HAP-1 (cell line): ENCODE data around the gene EFCAB8.
"Not testable (repeated sequence)": the region's sequence is repeated elsewhere in the genome, so short reads cannot be mapped to it uniquely, and the experiment has no call there.

Source experiments
- DNase-seq, 2 experiments: peaks; one replicate each; pipeline ENCODE4 v3.0.0-alpha.2; 2016 to 2020; ENCODE audit warnings: low spot score in 2 of 2
- H3K27me3 ChIP-seq: fragments of 250-450 bp; sonication (Bioruptor Pico); 2 replicates; pipeline ENCODE4 v1.5.1; 2020; ENCODE audit warnings: low read depth, mild to moderate bottlenecking, moderate library complexity
- H3K36me3 ChIP-seq: fragments of 250-450 bp; sonication (Bioruptor Pico); replicated peaks from 2 replicates; pipeline ENCODE4 v1.5.1; 2020; ENCODE audit warnings: mild to moderate bottlenecking
- H3K4me1 ChIP-seq: fragments of 250-450 bp; sonication (Bioruptor Pico); 2 replicates; pipeline ENCODE4 v1.5.1; 2020; ENCODE audit warnings: mild to moderate bottlenecking
- H3K4me3 ChIP-seq: fragments of 250-450 bp; sonication (Bioruptor Pico); 2 replicates; pipeline ENCODE4 v1.5.1; 2020; ENCODE audit warnings: mild to moderate bottlenecking, moderate library complexity
- H3K9me3 ChIP-seq: fragments of 250-450 bp; sonication (Bioruptor Pico); 2 replicates; pipeline ENCODE4 v1.5.1; 2020; ENCODE audit warnings: mild to moderate bottlenecking, moderate library complexity
- in situ Hi-C: fragments of 300-500 bp; cut with MboI; formaldehyde crosslinking; loops from 3 replicates; pipeline ENCODE4 v1.14.3; 2020; ENCODE audit warnings: low sequenced_read_pairs, inconsistent platforms, mixed read lengths

Gene EFCAB8

DNA sequence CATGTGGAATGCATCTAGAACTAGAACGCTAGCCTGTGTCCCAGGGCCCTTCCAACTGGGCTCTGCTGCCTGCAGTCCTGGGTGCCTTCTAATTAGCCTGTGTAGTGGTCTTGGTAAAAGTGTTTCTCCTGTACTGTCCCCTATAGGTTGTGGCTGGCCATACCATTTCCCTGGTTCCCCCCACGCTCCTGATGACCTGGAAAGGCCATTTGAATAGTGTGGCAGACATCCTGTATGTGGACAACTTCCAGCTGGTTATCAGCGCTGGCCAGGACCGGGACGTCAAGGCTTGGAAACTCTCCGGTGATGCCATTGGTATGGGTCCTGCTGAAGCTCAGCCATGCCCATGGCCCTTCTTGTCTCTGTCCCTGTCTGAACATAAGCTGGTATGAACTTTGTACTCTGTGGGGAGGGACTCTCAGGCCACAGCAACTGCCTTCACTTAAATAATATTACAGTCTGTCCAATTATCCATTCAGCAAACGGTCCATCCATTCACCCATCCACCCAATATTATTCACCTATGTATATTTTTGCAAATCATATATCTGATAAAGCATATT is 84.8 kb downstream of the EFCAB8 start:
- DNase-seq, result no peak
- in situ Hi-C loops, result loop anchor here (25.0 kb wide), 1 partner anchor 156 kb away; no protein-coding TSS in a partner anchor
- no peaks in the 10 kb centered on the region for H3K4me1 ChIP-seq
- no peaks in the 10 kb centered on the region for H3K36me3 ChIP-seq
- H3K27me3 ChIP-seq, result peaks cover 7% of the 10 kb centered on the region
- H3K9me3 ChIP-seq, result no peaks in the 10 kb centered on the region
- no peak overlapping the region for H3K4me3 ChIP-seq

GRCh38 chr20:32945710-32946221 is 87.0 kb downstream of the EFCAB8 start:
- Histone ChIP-seq H3K36me3 (no peaks in the 10 kb centered on the region), H3K27me3 (peaks cover 13% of the 10 kb centered on the region), H3K4me3 (no peak overlapping the region), H3K4me1 (no peaks in the 10 kb centered on the region), H3K9me3 (no peaks in the 10 kb centered on the region)
- peak in 1 of 2 experiments; percentile 47 for DNase-seq
- in situ Hi-C loops, result loop anchor here (25.0 kb wide), 1 partner anchor 158 kb away; no protein-coding TSS in a partner anchor

GRCh38 chr20:32946629-32947028 is 87.9 kb downstream of the EFCAB8 start:
- in situ Hi-C loops, result loop anchor here (25.0 kb wide), 1 partner anchor 159 kb away; no protein-coding TSS in a partner anchor
- no peak for DNase-seq
- H3K36me3 ChIP-seq, result no peaks in the 10 kb centered on the region
- no peak overlapping the region for H3K4me3 ChIP-seq
- no peaks in the 10 kb centered on the region for H3K4me1 ChIP-seq
- peaks cover 9% of the 10 kb centered on the region for H3K27me3 ChIP-seq
- no peaks in the 10 kb centered on the region for H3K9me3 ChIP-seq

- H3K9me3 ChIP-seq, H3K27me3 ChIP-seq, in situ Hi-C loops, DNase-seq, H3K4me1 ChIP-seq, H3K4me3 ChIP-seq, H3K36me3 ChIP-seq: not testable (repeated sequence)
Measured at GRCh38 chr20:32950539-32950938, 91.8 kb downstream of the EFCAB8 start.

DNA sequence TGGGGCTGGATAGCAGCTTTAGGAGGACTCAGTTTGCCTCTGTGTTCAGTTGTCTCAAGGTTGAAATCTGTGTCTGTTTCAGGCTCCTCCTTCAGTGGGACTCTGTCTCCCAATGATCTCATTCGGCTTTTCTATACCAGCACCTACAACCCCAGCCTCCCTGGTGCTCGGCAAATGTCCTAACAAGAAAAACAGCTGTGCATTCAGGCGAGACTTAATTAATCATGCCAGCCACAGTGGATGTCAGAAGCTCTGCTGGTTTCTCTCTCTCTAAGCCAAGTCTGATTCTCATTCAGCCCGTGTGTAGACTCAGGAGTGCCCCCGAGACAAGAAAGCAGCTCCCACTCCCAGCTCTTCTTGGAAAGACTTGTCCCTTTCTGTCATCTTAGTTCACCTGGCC is 98.7 kb downstream of the EFCAB8 start:
- no peaks in the 10 kb centered on the region for H3K27me3 ChIP-seq
- in situ Hi-C loops, result no loop called here
- no peaks in the 10 kb centered on the region for H3K4me1 ChIP-seq
- DNase-seq, result no peak
- H3K4me3 ChIP-seq, result no peak overlapping the region
- no peaks in the 10 kb centered on the region for H3K36me3 ChIP-seq
- H3K9me3 ChIP-seq, result peaks cover 5% of the 10 kb centered on the region; the same call in 1 of the 2 replicates

GRCh38 chr20:32958574-32958973 is 99.9 kb downstream of the EFCAB8 start:
- Histone ChIP-seq H3K36me3 (no peaks in the 10 kb centered on the region), H3K9me3 (peaks cover 5% of the 10 kb centered on the region; the same call in 1 of the 2 replicates), H3K4me1 (no peaks in the 10 kb centered on the region), H3K27me3 (no peaks in the 10 kb centered on the region), H3K4me3 (no peak overlapping the region)
- no peak for DNase-seq
- in situ Hi-C loops, result no loop called here

DNA sequence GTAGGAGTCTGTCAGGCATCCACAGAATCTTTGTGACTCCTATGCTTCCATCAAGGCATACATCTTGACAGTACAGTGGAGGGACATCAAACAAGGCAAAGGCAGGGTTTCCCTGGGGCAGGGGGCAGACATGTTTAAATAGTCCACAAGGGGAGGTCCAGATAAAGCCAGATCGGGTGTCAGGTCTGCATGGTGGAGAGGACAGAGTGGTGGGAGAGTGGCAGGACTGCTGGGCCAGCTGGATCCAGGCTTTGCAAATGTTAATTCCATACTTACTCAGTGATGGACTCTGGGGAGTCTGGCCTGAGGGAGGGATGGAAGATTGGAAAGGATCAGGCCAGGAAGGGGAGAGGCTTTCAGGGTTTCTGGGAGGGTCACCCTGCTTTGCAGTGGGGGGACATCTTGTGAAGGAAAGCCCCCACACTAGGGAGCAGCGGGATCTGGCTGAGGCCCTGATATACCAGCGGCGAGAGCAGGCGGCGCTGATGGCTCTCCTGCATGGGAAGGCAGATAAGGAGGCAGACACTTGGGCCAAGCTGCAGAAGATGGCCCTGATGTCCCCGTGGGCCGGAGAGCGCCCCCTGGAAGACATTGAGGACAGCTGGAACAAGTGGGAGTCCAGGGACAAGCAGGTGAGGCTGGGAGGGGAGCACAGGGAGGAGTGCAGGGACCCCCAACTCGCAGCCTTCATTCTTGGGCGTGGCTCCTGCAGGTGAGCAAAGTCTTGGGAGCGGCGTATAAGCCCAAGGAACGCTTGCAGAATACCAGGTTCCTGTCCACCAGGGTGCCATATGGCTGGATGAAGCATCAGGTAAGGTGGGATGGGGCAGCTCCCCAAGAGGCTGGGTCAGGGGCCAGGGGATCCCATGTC is 100.9 kb downstream of the EFCAB8 start:
- no peaks in the 10 kb centered on the region for H3K27me3 ChIP-seq
- in situ Hi-C loops, result no loop called here
- no peak for DNase-seq
- no peaks in the 10 kb centered on the region for H3K4me1 ChIP-seq
- H3K9me3 ChIP-seq, result peaks cover 5% of the 10 kb centered on the region; the same call in 1 of the 2 replicates
- no peak overlapping the region for H3K4me3 ChIP-seq
- no peaks in the 10 kb centered on the region for H3K36me3 ChIP-seq

GRCh38 chr20:32960222-32960518 is 101.4 kb downstream of the EFCAB8 start:
- Histone ChIP-seq H3K4me1 (no peaks in the 10 kb centered on the region), H3K4me3 (no peak overlapping the region), H3K36me3 (no peaks in the 10 kb centered on the region), H3K27me3 (no peaks in the 10 kb centered on the region), H3K9me3 (peaks cover 5% of the 10 kb centered on the region; the same call in 1 of the 2 replicates)
- DNase-seq, result no peak
- in situ Hi-C loops, result no loop called here

GRCh38 chr20:32960849-32961731 is 102.4 kb downstream of the EFCAB8 start:
- Histone ChIP-seq H3K27me3 (no peaks in the 10 kb centered on the region), H3K4me3 (no peak overlapping the region), H3K9me3 (peaks cover 5% of the 10 kb centered on the region; the same call in 1 of the 2 replicates), H3K4me1 (no peaks in the 10 kb centered on the region), H3K36me3 (no peaks in the 10 kb centered on the region)
- in situ Hi-C loops, result no loop called here
- DNase-seq, result no peak

DNA sequence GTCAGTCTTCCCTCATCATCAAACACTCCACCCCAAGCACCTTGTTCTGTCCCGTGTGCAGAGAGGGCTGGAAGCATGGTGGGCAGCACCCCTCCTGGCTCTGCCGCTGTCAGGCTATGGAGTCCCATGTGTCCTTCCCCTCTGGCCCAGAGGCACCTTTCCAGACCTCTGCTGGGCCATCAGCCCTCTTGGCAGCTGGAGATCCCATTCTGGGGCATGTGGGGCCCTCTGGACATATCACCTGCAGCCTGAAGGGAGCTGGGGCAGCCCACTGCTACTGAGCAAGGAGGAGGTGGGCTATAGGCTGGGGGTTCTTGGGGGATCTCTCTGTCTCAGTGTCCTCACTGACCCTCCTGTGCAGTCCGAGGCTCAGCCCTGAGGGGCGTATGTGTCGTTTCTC is 103.3 kb downstream of the EFCAB8 start:
- Histone ChIP-seq H3K27me3 (no peaks in the 10 kb centered on the region), H3K4me3 (no peak overlapping the region), H3K4me1 (no peaks in the 10 kb centered on the region), H3K36me3 (no peaks in the 10 kb centered on the region), H3K9me3 (no peaks in the 10 kb centered on the region)
- in situ Hi-C loops, result no loop called here
- DNase-seq, result no peak

GRCh38 chr20:32962646-32963045 is 103.9 kb downstream of the EFCAB8 start:
- H3K4me3 ChIP-seq, DNase-seq, H3K4me1 ChIP-seq, H3K27me3 ChIP-seq, H3K9me3 ChIP-seq, H3K36me3 ChIP-seq, in situ Hi-C loops: not testable (repeated sequence)

GRCh38 chr20:32963176-32963575 is 104.5 kb downstream of the EFCAB8 start:
- DNase-seq, result no peak
- Histone ChIP-seq H3K36me3 (no peaks in the 10 kb centered on the region), H3K4me1 (no peaks in the 10 kb centered on the region), H3K27me3 (no peaks in the 10 kb centered on the region), H3K9me3 (no peaks in the 10 kb centered on the region), H3K4me3 (no peak overlapping the region)
- in situ Hi-C loops, result no loop called here

DNA sequence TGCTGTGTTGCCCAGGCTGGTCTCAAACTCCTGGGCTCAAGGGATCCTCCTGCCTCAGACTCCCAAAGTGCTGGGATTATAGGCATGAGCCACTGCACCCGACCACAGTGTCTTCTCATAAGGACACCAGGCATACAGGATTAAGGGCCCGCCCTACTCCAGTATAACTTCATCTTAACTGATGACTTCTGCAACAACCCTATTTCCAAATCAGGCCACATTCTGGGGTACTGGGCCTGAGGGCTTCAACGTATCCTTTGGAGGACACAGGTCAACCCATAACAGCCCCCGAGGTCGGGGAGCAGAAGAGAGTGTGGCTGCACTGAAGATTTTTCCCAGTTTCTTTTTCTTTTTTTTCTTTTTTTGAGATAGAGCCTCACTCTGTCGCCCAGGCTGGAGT is 105.9 kb downstream of the EFCAB8 start:
- in situ Hi-C loops, result no loop called here
- Histone ChIP-seq H3K27me3 (no peaks in the 10 kb centered on the region), H3K4me1 (no peaks in the 10 kb centered on the region), H3K36me3 (no peaks in the 10 kb centered on the region), H3K9me3 (no peaks in the 10 kb centered on the region), H3K4me3 (no peak overlapping the region)
- DNase-seq, result no peak
